NCI-H146 (cell line): ENCODE measurements around the gene CD44.

Source experiments
- DNase-seq: peaks from one replicate; lab custom pipeline; 2025; lab: John Stamatoyannopoulos, UW

CD44 gene

GRCh38 chr11:35112056-35112845, 26.7 kb upstream of the CD44 start:
- no peak for DNase-seq

GRCh38 chr11:35112846-35113105, 26.2 kb upstream of the CD44 start:
- no peak for DNase-seq

GRCh38 chr11:35114906-35115687, 23.9 kb upstream of the CD44 start:
- DNase-seq: no peak

- no peak for DNase-seq
Measured at GRCh38 chr11:35115688-35116030, 23.3 kb upstream of the CD44 start.

- DNase-seq: no peak
Measured at GRCh38 chr11:35116245-35116644, 22.7 kb upstream of the CD44 start.

GRCh38 chr11:35116762-35117640, 22.0 kb upstream of the CD44 start:
- no peak for DNase-seq

- no peak for DNase-seq
Measured at GRCh38 chr11:35118906-35119305, 20.1 kb upstream of the CD44 start.

- DNase-seq: no peak
Measured at GRCh38 chr11:35121326-35121865, 17.6 kb upstream of the CD44 start.

- DNase-seq: no peak
Measured at GRCh38 chr11:35122308-35122707, 16.7 kb upstream of the CD44 start.

- DNase-seq: no peak
Measured at GRCh38 chr11:35126000-35126878, 12.7 kb upstream of the CD44 start.

- no peak for DNase-seq
Measured at GRCh38 chr11:35126879-35127581, 11.9 kb upstream of the CD44 start.

- DNase-seq: no peak
Measured at GRCh38 chr11:35127619-35128018, 11.4 kb upstream of the CD44 start.

GRCh38 chr11:35131094-35131493, 7.9 kb upstream of the CD44 start:
- no peak for DNase-seq

GRCh38 chr11:35131886-35132285, 7.1 kb upstream of the CD44 start:
- DNase-seq: no peak

GRCh38 chr11:35133656-35134055, 5.3 kb upstream of the CD44 start:
- no peak for DNase-seq

GRCh38 chr11:35134403-35135148, 4.4 kb upstream of the CD44 start:
- no peak for DNase-seq

- no peak for DNase-seq
Measured at GRCh38 chr11:35135222-35135621, 3.7 kb upstream of the CD44 start.

GRCh38 chr11:35136311-35136710, 2.7 kb upstream of the CD44 start:
- DNase-seq: no peak

- DNase-seq: no peak
Measured at GRCh38 chr11:35138058-35138457, 913 bp upstream of the CD44 start.

GRCh38 chr11:35138606-35138942, 397 bp upstream of the CD44 start:
- no peak for DNase-seq
